Neutrophil (primary cell): ENCODE measurements around the gene SLC12A8.

Source experiments
- H3K27ac ChIP-seq: fragments of 200-600 bp; sonication (generic); 2 replicates; pipeline ENCODE4 v1.5.1; 2016; ENCODE audit warnings: mild to moderate bottlenecking, moderate library complexity
- H3K27me3 ChIP-seq: fragments of 200-600 bp; sonication (generic); 2 replicates; pipeline ENCODE4 v1.6.0; 2016; ENCODE audit warnings: mild to moderate bottlenecking
- H3K36me3 ChIP-seq: fragments of 200-600 bp; sonication (generic); 2 replicates; pipeline ENCODE4 v1.5.1; 2017
- H3K4me1 ChIP-seq, 2 experiments: fragments of 200-600 bp in 1 of 2; sonication (generic) in 1 of 2; 1 replicate in 1 of 2; 2 replicates in 1 of 2; pipeline versions ENCODE4 v1.5.1 to v1.6.1; 2013 to 2016; ENCODE audit warnings: low read depth in 1 of 2, low read length in 1 of 2, mild to moderate bottlenecking in 1 of 2, moderate library complexity in 1 of 2; ENCODE audit not compliant: control insufficient read depth in 1 of 2, insufficient read depth in 1 of 2
- H3K4me3 ChIP-seq, 2 experiments: fragments of 200-600 bp in 1 of 2; sonication (generic) in 1 of 2; 1 replicate in 1 of 2; 2 replicates in 1 of 2; pipeline ENCODE4 v1.5.1; 2013 to 2016; ENCODE audit warnings: low read depth in 1 of 2, low read length in 1 of 2, mild to moderate bottlenecking in 1 of 2, moderate library complexity in 1 of 2
- H3K9me3 ChIP-seq: fragments of 200-600 bp; sonication (generic); 2 replicates; pipeline ENCODE4 v1.5.1; 2016
- CTCF ChIP-seq: fragments of 200-600 bp; sonication (generic); IDR thresholded peaks from 2 replicates; pipeline ENCODE4 v1.5.1; 2016; ENCODE audit warnings: antibody characterized with exemption

SLC12A8 gene

GRCh38 chr3:125219261-125219701, 6.7 kb upstream of the SLC12A8 start:
- no peak overlapping the region for H3K27ac ChIP-seq
- no peak overlapping the region for H3K4me3 ChIP-seq
- peaks cover 0 to 8% of the 10 kb centered on the region in 2 experiments for H3K4me1 ChIP-seq
- H3K9me3 ChIP-seq = no peaks in the 10 kb centered on the region
- no peak for TF ChIP-seq CTCF
- peaks cover 18% of the 10 kb centered on the region for H3K27me3 ChIP-seq
- no peaks in the 10 kb centered on the region for H3K36me3 ChIP-seq

GRCh38 chr3:125214738-125215137, 2.2 kb upstream of the SLC12A8 start:
- no peak for TF ChIP-seq CTCF
- Histone ChIP-seq H3K9me3 (no peaks in the 10 kb centered on the region), H3K4me1 (no peaks in the 10 kb centered on the region), H3K27me3 (peaks cover 63% of the 10 kb centered on the region), H3K27ac (no peak overlapping the region), H3K4me3 (no peak overlapping the region), H3K36me3 (no peaks in the 10 kb centered on the region)

GRCh38 chr3:125213946-125214542, 1.5 kb upstream of the SLC12A8 start:
- Histone ChIP-seq H3K9me3 (no peaks in the 10 kb centered on the region), H3K27me3 (peaks cover 70% of the 10 kb centered on the region), H3K4me1 (no peaks in the 10 kb centered on the region), H3K27ac (no peak overlapping the region), H3K36me3 (no peaks in the 10 kb centered on the region), H3K4me3 (no peak overlapping the region)
- no peak for TF ChIP-seq CTCF

GRCh38 chr3:125213364-125213755, 812 bp upstream of the SLC12A8 start:
- no peak for TF ChIP-seq CTCF
- no peaks in the 10 kb centered on the region for H3K36me3 ChIP-seq
- peaks cover 74% of the 10 kb centered on the region for H3K27me3 ChIP-seq
- H3K9me3 ChIP-seq = no peaks in the 10 kb centered on the region
- H3K27ac ChIP-seq = no peak overlapping the region
- H3K4me1 ChIP-seq = no peaks in the 10 kb centered on the region
- no peak overlapping the region for H3K4me3 ChIP-seq

- H3K27ac ChIP-seq = no peak overlapping the region
- no peak overlapping the region for H3K4me3 ChIP-seq
- no peaks in the 10 kb centered on the region for H3K9me3 ChIP-seq
- TF ChIP-seq CTCF = no peak
- H3K27me3 ChIP-seq = peaks cover 74% of the 10 kb centered on the region
- H3K4me1 ChIP-seq = no peaks in the 10 kb centered on the region
- no peaks in the 10 kb centered on the region for H3K36me3 ChIP-seq
These were observed 448 bp downstream of the SLC12A8 start for GRCh38 chr3:125212091-125212508.
